ENCODE measurements around the gene ATXN1. TPM values are rescaled to one million over a fixed set of nuclear protein-coding genes. Genes with fewer than 3 reads are reported as not detected.

The ATXN1 gene
- total RNA-seq, 1 experiment from 2014 or later: 8.1 TPM

DNA sequence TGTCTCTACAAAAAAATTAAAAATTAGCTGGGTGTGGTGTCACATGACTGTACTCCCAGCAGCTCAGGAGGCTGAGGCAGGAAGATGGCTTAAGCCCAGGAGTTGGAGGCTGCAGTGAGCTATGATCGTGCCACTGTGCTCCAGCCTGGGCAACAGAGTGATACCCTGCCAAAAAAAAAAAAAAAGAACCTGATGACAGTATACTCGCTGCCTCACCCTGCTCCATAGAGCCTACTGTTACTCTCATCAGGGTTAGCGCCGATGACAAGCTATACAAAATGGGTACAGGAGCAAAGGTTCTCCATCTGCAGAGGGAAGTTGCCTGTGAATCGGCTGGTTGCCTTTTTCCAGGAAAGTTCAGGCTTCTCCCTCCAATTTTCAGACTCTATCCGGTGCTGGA lies 469.5 kb downstream of the ATXN1 start:
- DNase-seq (ENCODE audit: low spot score): no peak
- ATAC-seq: no peak
- ChIA-PET POLR2A (no interaction called here), CTCF (interaction anchor here (0.7 to 0.8 kb wide), 2 partner anchors 40 to 119 kb away, joined by 3 read pairs; no protein-coding TSS in a partner anchor)
- Mint-ChIP-seq H3K4me1 (peaks cover 8% of the 10 kb centered on the region), H3K27me3 (ENCODE audit: low read depth) (no peaks in the 10 kb centered on the region), H3K36me3 (no peaks in the 10 kb centered on the region), H3K4me3 (no peak overlapping the region), H3K27ac (no peak overlapping the region), H3K9me3 (no peaks in the 10 kb centered on the region)
- no peak for TF ChIP-seq NFYB (CRISPR knock-in tag; conservative IDR thresholded peaks at IDR 0.05; ENCODE audit: low read depth)
- TF ChIP-seq PRRX2 (CRISPR knock-in tag; IDR thresholded peaks at IDR 0.05): no peak
- TF ChIP-seq FOXP1 (CRISPR knock-in tag; IDR thresholded peaks at IDR 0.05; ENCODE audit: borderline replicate concordance): no peak
- no peak for TF ChIP-seq TCF7 (CRISPR knock-in tag; IDR thresholded peaks at IDR 0.05; ENCODE audit: low read depth)
- TF ChIP-seq CREM (CRISPR knock-in tag; IDR thresholded peaks at IDR 0.05): no peak
- TF ChIP-seq SP1 (CRISPR knock-in tag; conservative IDR thresholded peaks at IDR 0.05): no peak
- no peak for TF ChIP-seq ZNF396 (CRISPR knock-in tag; IDR thresholded peaks at IDR 0.05; ENCODE audit: borderline replicate concordance)
- TF ChIP-seq, protein P1, sequence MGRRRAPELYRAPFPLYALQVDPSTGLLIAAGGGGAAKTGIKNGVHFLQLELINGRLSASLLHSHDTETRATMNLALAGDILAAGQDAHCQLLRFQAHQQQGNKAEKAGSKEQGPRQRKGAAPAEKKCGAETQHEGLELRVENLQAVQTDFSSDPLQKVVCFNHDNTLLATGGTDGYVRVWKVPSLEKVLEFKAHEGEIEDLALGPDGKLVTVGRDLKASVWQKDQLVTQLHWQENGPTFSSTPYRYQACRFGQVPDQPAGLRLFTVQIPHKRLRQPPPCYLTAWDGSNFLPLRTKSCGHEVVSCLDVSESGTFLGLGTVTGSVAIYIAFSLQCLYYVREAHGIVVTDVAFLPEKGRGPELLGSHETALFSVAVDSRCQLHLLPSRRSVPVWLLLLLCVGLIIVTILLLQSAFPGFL (CRISPR knock-in tag; IDR thresholded peaks at IDR 0.05; ENCODE audit: borderline replicate concordance): no peak
- TF ChIP-seq, protein P2, sequence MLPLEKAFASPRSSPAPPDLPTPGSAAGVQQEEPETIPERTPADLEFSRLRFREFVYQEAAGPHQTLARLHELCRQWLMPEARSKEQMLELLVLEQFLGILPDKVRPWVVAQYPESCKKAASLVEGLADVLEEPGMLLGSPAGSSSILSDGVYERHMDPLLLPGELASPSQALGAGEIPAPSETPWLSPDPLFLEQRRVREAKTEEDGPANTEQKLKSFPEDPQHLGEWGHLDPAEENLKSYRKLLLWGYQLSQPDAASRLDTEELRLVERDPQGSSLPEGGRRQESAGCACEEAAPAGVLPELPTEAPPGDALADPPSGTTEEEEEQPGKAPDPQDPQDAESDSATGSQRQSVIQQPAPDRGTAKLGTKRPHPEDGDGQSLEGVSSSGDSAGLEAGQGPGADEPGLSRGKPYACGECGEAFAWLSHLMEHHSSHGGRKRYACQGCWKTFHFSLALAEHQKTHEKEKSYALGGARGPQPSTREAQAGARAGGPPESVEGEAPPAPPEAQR (CRISPR knock-in tag; IDR thresholded peaks at IDR 0.05): no peak
- TF ChIP-seq, protein P3, sequence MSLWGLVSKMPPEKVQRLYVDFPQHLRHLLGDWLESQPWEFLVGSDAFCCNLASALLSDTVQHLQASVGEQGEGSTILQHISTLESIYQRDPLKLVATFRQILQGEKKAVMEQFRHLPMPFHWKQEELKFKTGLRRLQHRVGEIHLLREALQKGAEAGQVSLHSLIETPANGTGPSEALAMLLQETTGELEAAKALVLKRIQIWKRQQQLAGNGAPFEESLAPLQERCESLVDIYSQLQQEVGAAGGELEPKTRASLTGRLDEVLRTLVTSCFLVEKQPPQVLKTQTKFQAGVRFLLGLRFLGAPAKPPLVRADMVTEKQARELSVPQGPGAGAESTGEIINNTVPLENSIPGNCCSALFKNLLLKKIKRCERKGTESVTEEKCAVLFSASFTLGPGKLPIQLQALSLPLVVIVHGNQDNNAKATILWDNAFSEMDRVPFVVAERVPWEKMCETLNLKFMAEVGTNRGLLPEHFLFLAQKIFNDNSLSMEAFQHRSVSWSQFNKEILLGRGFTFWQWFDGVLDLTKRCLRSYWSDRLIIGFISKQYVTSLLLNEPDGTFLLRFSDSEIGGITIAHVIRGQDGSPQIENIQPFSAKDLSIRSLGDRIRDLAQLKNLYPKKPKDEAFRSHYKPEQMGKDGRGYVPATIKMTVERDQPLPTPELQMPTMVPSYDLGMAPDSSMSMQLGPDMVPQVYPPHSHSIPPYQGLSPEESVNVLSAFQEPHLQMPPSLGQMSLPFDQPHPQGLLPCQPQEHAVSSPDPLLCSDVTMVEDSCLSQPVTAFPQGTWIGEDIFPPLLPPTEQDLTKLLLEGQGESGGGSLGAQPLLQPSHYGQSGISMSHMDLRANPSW (CRISPR knock-in tag; conservative IDR thresholded peaks at IDR 0.05; ENCODE audit: low read depth): no peak
- TF ChIP-seq, protein P4, sequence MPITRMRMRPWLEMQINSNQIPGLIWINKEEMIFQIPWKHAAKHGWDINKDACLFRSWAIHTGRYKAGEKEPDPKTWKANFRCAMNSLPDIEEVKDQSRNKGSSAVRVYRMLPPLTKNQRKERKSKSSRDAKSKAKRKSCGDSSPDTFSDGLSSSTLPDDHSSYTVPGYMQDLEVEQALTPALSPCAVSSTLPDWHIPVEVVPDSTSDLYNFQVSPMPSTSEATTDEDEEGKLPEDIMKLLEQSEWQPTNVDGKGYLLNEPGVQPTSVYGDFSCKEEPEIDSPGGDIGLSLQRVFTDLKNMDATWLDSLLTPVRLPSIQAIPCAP (CRISPR knock-in tag; IDR thresholded peaks at IDR 0.05): no peak
- no peak for TF ChIP-seq CBFB (CRISPR knock-in tag; IDR thresholded peaks at IDR 0.05; ENCODE audit: low read depth)
- TF ChIP-seq NFE2L1 (CRISPR knock-in tag; IDR thresholded peaks at IDR 0.05): no peak
- TF ChIP-seq, protein P5, sequence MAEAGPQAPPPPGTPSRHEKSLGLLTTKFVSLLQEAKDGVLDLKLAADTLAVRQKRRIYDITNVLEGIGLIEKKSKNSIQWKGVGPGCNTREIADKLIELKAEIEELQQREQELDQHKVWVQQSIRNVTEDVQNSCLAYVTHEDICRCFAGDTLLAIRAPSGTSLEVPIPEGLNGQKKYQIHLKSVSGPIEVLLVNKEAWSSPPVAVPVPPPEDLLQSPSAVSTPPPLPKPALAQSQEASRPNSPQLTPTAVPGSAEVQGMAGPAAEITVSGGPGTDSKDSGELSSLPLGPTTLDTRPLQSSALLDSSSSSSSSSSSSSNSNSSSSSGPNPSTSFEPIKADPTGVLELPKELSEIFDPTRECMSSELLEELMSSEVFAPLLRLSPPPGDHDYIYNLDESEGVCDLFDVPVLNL (CRISPR knock-in tag; IDR thresholded peaks at IDR 0.05; ENCODE audit: borderline replicate concordance, low read depth): no peak

DNA sequence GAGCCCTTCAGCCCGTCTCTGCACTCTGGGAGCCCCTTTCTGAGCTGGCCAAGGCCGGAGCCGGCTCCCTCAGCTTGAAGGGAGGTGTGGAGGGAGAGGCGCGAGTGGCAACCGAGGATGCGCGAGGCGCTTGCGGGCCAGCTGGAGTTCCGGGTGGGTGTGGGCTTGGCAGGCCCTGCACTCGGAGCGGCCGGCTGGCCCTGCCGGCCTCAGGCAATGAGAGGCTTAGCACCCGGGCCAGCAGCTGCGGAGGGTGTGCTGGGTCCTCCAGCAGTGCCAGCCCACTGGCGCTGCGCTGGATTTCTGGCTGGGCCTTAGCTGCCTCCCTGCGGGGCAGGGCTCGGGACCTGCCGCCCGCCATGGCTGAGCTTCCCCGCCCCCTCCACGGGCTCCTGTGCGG lies 473.1 kb downstream of the ATXN1 start:
- H3K9me3 Mint-ChIP-seq: no peaks in the 10 kb centered on the region
- ATAC-seq: no peak

More for the DNA sequence above, 473.1 kb downstream of the ATXN1 start:
- Mint-ChIP-seq H3K36me3 (no peaks in the 10 kb centered on the region), H3K27me3 (ENCODE audit: low read depth) (no peaks in the 10 kb centered on the region), H3K4me1 (peaks cover 10% of the 10 kb centered on the region), H3K27ac (no peak overlapping the region), H3K4me3 (no peak overlapping the region)
- CTCF ChIA-PET: interaction anchor here (1.4 to 3.6 kb wide), 3 partner anchors 11 to 122 kb away, joined by 7 to 14 read pairs (median 8); no protein-coding TSS in a partner anchor
- TF ChIP-seq SOX15 (CRISPR knock-in tag; IDR thresholded peaks at IDR 0.05): no peak
- TF ChIP-seq GABPB1 (CRISPR knock-in tag; IDR thresholded peaks at IDR 0.05): no peak
- TF ChIP-seq, protein P6, sequence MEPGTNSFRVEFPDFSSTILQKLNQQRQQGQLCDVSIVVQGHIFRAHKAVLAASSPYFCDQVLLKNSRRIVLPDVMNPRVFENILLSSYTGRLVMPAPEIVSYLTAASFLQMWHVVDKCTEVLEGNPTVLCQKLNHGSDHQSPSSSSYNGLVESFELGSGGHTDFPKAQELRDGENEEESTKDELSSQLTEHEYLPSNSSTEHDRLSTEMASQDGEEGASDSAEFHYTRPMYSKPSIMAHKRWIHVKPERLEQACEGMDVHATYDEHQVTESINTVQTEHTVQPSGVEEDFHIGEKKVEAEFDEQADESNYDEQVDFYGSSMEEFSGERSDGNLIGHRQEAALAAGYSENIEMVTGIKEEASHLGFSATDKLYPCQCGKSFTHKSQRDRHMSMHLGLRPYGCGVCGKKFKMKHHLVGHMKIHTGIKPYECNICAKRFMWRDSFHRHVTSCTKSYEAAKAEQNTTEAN (CRISPR knock-in tag; IDR thresholded peaks at IDR 0.05): no peak
- TF ChIP-seq, protein P2 (CRISPR knock-in tag; IDR thresholded peaks at IDR 0.05): no peak
- TF ChIP-seq, protein P7, sequence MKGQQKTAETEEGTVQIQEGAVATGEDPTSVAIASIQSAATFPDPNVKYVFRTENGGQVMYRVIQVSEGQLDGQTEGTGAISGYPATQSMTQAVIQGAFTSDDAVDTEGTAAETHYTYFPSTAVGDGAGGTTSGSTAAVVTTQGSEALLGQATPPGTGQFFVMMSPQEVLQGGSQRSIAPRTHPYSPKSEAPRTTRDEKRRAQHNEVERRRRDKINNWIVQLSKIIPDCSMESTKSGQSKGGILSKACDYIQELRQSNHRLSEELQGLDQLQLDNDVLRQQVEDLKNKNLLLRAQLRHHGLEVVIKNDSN (CRISPR knock-in tag; IDR thresholded peaks at IDR 0.05): no peak
- no peak for TF ChIP-seq GRHL2 (CRISPR knock-in tag; IDR thresholded peaks at IDR 0.05; ENCODE audit: insufficient replicate concordance, severe bottlenecking)
- TF ChIP-seq ESRRA (CRISPR knock-in tag; IDR thresholded peaks at IDR 0.05; ENCODE audit: borderline replicate concordance): no peak
- DNase-seq (ENCODE audit: low spot score): no peak
- POLR2A ChIA-PET: no interaction called here

All from WTC11 (cell line).